HG03565 (cell line): ENCODE results near the gene MAP6D1.

ENCODE experiments used
- ATAC-seq: cut with Tn5 transposase; IDR thresholded peaks from one replicate; pipeline ENCODE4 v1.9.1; 2021; ENCODE audit warnings: mild to moderate bottlenecking, moderate library complexity; ENCODE audit not compliant: unreplicated experiment

Gene MAP6D1

GRCh38 chr3:183824761-183825455 lies 469 bp downstream of the MAP6D1 start:
- peak; percentile 23 for ATAC-seq

GRCh38 chr3:183823963-183824362 lies 1.4 kb downstream of the MAP6D1 start:
- ATAC-seq: no peak

GRCh38 chr3:183822631-183823030 lies 2.7 kb downstream of the MAP6D1 start:
- no peak for ATAC-seq

GRCh38 chr3:183819831-183820230 lies 5.5 kb downstream of the MAP6D1 start:
- no peak for ATAC-seq

- no peak for ATAC-seq
Measured at GRCh38 chr3:183818706-183819624, 6.4 kb downstream of the MAP6D1 start.

GRCh38 chr3:183818041-183818620 lies 7.2 kb downstream of the MAP6D1 start:
- ATAC-seq: no peak

- no peak for ATAC-seq
Measured at GRCh38 chr3:183817639-183818038, 7.7 kb downstream of the MAP6D1 start.

GRCh38 chr3:183816681-183817510 lies 8.5 kb downstream of the MAP6D1 start:
- ATAC-seq: no peak

GRCh38 chr3:183815951-183816475 lies 9.4 kb downstream of the MAP6D1 start:
- no peak for ATAC-seq

GRCh38 chr3:183815563-183815940 lies 9.8 kb downstream of the MAP6D1 start:
- ATAC-seq: no peak

- no peak for ATAC-seq
Measured at GRCh38 chr3:183814240-183814639, 11.1 kb downstream of the MAP6D1 start.

GRCh38 chr3:183812761-183813445 lies 12.5 kb downstream of the MAP6D1 start:
- no peak for ATAC-seq

GRCh38 chr3:183811638-183812037 lies 13.7 kb downstream of the MAP6D1 start:
- ATAC-seq: no peak

GRCh38 chr3:183810643-183811594 lies 14.5 kb downstream of the MAP6D1 start:
- no peak for ATAC-seq

- no peak for ATAC-seq
Measured at GRCh38 chr3:183809270-183809669, 16.1 kb downstream of the MAP6D1 start.

GRCh38 chr3:183808355-183808754 lies 17.0 kb downstream of the MAP6D1 start:
- no peak for ATAC-seq

- ATAC-seq: no peak
Measured at GRCh38 chr3:183807881-183808280, 17.5 kb downstream of the MAP6D1 start.

GRCh38 chr3:183807209-183807728 lies 18.1 kb downstream of the MAP6D1 start:
- ATAC-seq: no peak

- ATAC-seq: no peak
Measured at GRCh38 chr3:183802989-183803388, 22.4 kb downstream of the MAP6D1 start.
